Osteoblast (primary cell): ENCODE results near the gene KRT6C. TPM values are rescaled to one million over a fixed set of nuclear protein-coding genes. Genes with fewer than 3 reads are reported as not detected.
A peak's percentile ranks its signal among the peaks of the same experiment; 100 is the strongest.
"Not testable (repeated sequence)": the region's sequence is repeated elsewhere in the genome, so short reads cannot be mapped to it uniquely, and the experiment has no call there.

Experiments used
- DNase-seq: peaks from one replicate; pipeline ENCODE4 v3.0.0; 2011; ENCODE audit warnings: low spot score, mixed read lengths; ENCODE audit not compliant: insufficient read length; ENCODE audit errors: missing footprints
- H2AFZ ChIP-seq: 2 replicates; pipeline ENCODE4 v1.6.0; 2011; ENCODE audit warnings: mild to moderate bottlenecking, low read length
- H3K27ac ChIP-seq: 2 replicates; pipeline ENCODE4 v1.5.1; 2011; ENCODE audit warnings: mild to moderate bottlenecking, low read depth, low read length, moderate library complexity
- H3K27me3 ChIP-seq: 2 replicates; pipeline ENCODE4 v1.6.0; 2012; ENCODE audit warnings: mild to moderate bottlenecking, control low read depth, inconsistent platforms, low read length, moderate library complexity; ENCODE audit not compliant: insufficient read depth
- H3K36me3 ChIP-seq: 2 replicates; pipeline ENCODE4 v1.5.1; 2011; ENCODE audit warnings: mild to moderate bottlenecking, low read length, control low read depth, moderate library complexity; ENCODE audit not compliant: insufficient read depth
- H3K4me1 ChIP-seq: 2 replicates; pipeline ENCODE4 v1.5.1; 2011; ENCODE audit warnings: mild to moderate bottlenecking, low read length, control low read depth, moderate library complexity; ENCODE audit not compliant: insufficient read depth
- H3K4me2 ChIP-seq: 2 replicates; pipeline ENCODE4 v1.6.0; 2011; ENCODE audit warnings: mild to moderate bottlenecking, low read length; ENCODE audit not compliant: insufficient read depth
- H3K4me3 ChIP-seq: fragments of 200-600 bp; sonication (generic); 3 replicates; pipeline ENCODE4 v1.5.1; 2012; ENCODE audit warnings: mild to moderate bottlenecking, low read length, inconsistent platforms; ENCODE audit not compliant: insufficient read depth
- H3K79me2 ChIP-seq: 2 replicates; pipeline ENCODE4 v1.6.0; 2012; ENCODE audit warnings: mild to moderate bottlenecking, low read length, control low read depth, inconsistent platforms; ENCODE audit not compliant: insufficient read depth
- H3K9me3 ChIP-seq: 2 replicates; pipeline ENCODE4 v1.5.1; 2011; ENCODE audit warnings: low read depth, low read length, control low read depth
- H4K20me1 ChIP-seq: 2 replicates; pipeline ENCODE4 v1.6.0; 2012; ENCODE audit warnings: mild to moderate bottlenecking, low read length, control low read depth; ENCODE audit not compliant: insufficient read depth
- CTCF ChIP-seq: IDR thresholded peaks from 2 replicates; pipeline ENCODE4 v1.5.1; 2011; ENCODE audit warnings: mild to moderate bottlenecking, low read depth, low read length, moderate library complexity; ENCODE audit errors: extremely low read depth
- total RNA-seq: library from RNA; depleted of rRNA; stranded (reverse); fragments of >200 nt; gene quantifications from 2 replicates; pipeline ENCODE4 v1.2.3, GENCODE V29; 2012

Gene KRT6C
- total RNA-seq, 1 donor, result not detected

DNA sequence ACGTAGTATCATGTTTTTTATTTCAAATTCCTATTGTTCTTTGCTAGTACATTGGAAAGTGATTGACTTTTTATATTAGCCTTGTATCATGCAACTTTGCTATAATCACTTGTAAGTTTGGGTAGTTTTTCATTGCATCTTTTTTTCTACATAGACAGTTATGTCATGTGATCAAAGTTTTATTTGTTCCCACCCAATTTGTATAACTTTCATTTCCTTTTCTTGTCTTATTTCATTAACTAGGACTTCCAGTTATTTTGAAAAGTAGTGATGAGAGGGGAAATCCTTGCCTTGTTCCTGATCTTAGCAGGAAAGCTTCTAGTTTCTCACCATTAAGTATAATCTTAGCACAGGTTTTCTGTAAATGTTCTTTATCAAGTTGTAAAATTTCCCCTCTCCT lies 29.3 kb upstream of the KRT6C start:
- Histone ChIP-seq H3K4me2 (no peak overlapping the region), H3K36me3 (no peaks in the 10 kb centered on the region), H2AFZ (no peak overlapping the region), H3K27ac (no peak overlapping the region), H3K4me1 (peaks cover 29% of the 10 kb centered on the region), H3K27me3 (peaks cover 7% of the 10 kb centered on the region), H3K9me3 (no peaks in the 10 kb centered on the region), H3K4me3 (no peak overlapping the region), H3K79me2 (no peaks in the 10 kb centered on the region), H4K20me1 (no peaks in the 10 kb centered on the region)
- no peak for DNase-seq
- TF ChIP-seq CTCF, result no peak

DNA sequence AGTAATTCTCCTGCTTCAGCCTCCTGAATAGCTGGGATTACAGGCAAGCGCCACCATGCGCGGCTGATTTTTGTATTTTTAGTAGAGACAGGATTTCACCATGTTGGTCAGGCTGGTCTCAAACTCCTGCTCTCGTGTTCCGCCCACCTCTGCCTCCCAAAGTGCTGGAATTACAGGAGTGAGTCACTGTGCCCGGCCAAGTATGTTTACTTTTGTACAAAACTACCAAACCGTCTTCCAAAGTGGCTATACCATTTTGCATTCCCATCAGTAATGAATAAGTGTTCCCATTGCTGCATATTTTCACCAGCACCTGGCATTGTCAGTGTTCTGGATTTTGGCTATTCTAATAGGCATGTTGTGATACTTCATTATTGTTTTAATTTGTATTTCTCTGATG lies 27.9 kb upstream of the KRT6C start:
- Histone ChIP-seq H3K36me3 (no peaks in the 10 kb centered on the region), H3K4me2 (no peak overlapping the region), H4K20me1 (no peaks in the 10 kb centered on the region), H3K9me3 (no peaks in the 10 kb centered on the region), H3K4me1 (peaks cover 40% of the 10 kb centered on the region), H3K4me3 (no peak overlapping the region), H3K27me3 (peaks cover 3% of the 10 kb centered on the region), H2AFZ (no peak overlapping the region), H3K79me2 (no peaks in the 10 kb centered on the region), H3K27ac (peak overlapping the region; percentile 82)
- no peak for TF ChIP-seq CTCF
- no peak for DNase-seq

DNA sequence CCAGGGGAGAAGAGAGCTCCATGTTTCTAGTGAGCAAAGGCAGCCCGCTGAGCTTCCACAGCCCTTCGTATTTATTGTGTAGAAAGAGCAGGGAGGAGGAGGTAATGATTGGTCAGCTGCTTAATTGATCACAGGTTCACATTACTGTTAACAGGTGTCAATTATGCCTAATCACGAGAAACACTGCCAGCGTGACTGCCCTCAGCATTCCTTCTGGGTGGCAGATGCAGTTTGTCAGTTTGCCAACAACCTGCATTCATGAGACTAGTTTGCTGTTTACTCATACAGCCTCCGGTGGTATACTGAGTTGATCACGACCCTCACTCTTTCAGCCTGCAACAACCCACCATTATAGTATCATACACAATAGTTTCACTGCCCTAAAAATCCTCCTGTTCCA lies 27.0 kb upstream of the KRT6C start:
- DNase-seq, H3K36me3 ChIP-seq, H4K20me1 ChIP-seq, H3K27me3 ChIP-seq, H3K9me3 ChIP-seq, H3K79me2 ChIP-seq, H2AFZ ChIP-seq: not testable (repeated sequence)
- Histone ChIP-seq H3K27ac (peak overlapping the region; percentile 82), H3K4me3 (peak overlapping the region; percentile 38), H3K4me2 (peak overlapping the region; percentile 64), H3K4me1 (peaks cover 49% of the 10 kb centered on the region)

DNA sequence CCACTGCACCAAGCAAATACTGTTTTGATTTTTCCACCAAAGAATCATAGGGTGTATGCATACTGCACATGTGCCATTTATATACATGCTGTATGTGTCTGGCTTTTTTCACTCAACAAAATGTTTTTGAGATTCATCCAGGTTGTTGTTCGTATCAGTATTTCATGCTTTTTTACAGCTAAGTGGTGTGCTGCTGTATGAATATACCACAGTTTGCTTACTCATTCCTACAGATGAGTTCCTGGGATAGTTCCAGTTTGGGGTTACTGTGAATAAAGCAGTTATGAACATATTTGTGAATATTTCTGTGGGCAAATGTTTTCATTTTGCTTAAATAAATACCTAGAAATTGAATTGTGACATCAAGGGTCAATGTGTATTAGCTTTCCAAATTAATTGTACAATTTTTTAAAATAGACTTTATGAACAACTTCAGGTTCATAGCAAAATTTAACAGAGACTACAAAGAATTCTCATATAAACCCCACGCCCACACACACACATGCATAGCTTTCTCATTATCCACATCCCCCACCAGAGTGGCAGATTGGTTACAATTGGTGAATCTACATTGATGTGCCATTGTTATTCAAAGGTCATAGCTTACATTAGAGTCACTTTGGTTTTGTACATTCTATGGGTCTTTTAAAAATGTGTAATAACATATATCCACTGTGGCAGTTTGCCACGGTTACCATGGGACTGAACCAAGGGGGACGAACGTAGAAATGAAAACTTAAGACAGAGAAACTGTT lies 26.4 kb upstream of the KRT6C start:
- H3K4me2 ChIP-seq, result peak overlapping the region; percentile 64
- peaks cover 55% of the 10 kb centered on the region for H3K4me1 ChIP-seq
- no peak for DNase-seq
- no peak for TF ChIP-seq CTCF
- no peak overlapping the region for H2AFZ ChIP-seq
- H3K9me3 ChIP-seq, result no peaks in the 10 kb centered on the region
- peak overlapping the region; percentile 82 for H3K27ac ChIP-seq
- H4K20me1 ChIP-seq, result no peaks in the 10 kb centered on the region
- H3K4me3 ChIP-seq, result peak overlapping the region; percentile 38
- no peaks in the 10 kb centered on the region for H3K36me3 ChIP-seq
- H3K79me2 ChIP-seq, result no peaks in the 10 kb centered on the region
- no peaks in the 10 kb centered on the region for H3K27me3 ChIP-seq
